PFSK-1 (cell line): ENCODE results near the gene NACAD.

ENCODE experiments used
- FOXP2 ChIP-seq: optimal IDR thresholded peaks from 2 replicates; pipeline ENCODE3; 2011; ENCODE audit warnings: borderline replicate concordance, control low read depth, inconsistent platforms; ENCODE audit not compliant: insufficient read depth; ENCODE audit errors: extremely low read length, extremely low read depth
- POLR2AphosphoS5 ChIP-seq: IDR thresholded peaks from 2 replicates; pipeline ENCODE4 v1.6.1; 2012; ENCODE audit warnings: low read depth, mild to moderate bottlenecking, control low read depth, low read length, moderate library complexity
- SIN3A ChIP-seq: IDR thresholded peaks from 2 replicates; pipeline ENCODE4 v1.6.1; 2012; ENCODE audit warnings: mild to moderate bottlenecking, low read length, moderate library complexity, borderline replicate concordance; ENCODE audit not compliant: insufficient read depth
- TAF1 ChIP-seq: IDR thresholded peaks from 2 replicates; pipeline ENCODE4 v1.6.1; 2012; ENCODE audit warnings: low read length, control low read depth, borderline replicate concordance; ENCODE audit not compliant: insufficient read depth
- TF ChIP-seq, protein P1 (sequence below), 2 experiments: IDR thresholded peaks; 2 replicates each; pipeline versions ENCODE4 v1.6.1 to v1.8.0; 2011 to 2012; ENCODE audit warnings: low read depth in 2 of 2, low read length in 2 of 2, control low read depth in 1 of 2, inconsistent platforms in 1 of 2, mild to moderate bottlenecking in 1 of 2, moderate library complexity in 1 of 2; ENCODE audit not compliant: insufficient read depth in 1 of 2

NACAD gene

DNA sequence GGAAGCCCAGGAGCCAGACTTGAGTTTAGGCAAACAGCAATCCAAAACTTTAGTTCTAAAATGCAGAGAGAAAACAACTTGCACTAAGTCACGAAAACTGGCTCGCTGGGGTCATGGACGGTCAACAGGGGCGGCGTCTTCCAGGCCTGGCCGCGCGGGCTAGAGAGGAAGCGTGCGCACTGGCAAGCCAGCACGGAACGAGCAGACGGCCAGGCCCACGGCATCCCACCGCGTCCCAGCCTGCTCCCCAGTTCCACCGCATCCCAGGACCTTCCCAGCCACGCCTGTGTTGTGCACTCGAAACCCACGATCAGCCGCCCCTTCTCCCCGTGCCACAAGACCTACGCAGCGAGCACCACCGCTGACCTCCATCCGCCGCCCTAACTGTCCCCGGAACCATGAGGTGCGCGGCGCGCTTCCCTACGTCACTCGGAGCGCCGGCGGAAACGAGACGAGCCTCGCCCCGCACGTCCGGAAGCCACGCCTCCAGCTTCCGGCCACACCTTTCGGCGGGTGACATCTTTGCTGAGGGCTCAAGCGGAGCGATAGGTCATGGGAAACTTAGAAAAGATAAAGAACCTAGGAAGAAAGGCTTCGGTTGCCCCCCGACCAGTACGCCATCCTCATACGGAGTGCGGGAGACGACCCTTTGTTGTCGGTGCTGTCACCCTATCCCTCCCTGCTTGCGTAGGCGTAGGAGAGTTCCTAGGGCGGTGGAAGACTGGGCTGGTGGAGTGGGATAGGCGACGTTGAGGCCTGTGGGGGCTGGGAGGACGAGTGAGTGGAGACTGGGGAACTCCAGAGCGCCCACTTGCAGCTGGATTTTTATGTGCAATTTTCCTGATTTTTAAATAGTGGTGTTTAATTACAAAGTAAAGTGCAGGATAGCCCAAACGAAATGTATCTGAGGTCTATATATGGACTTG, 22.8 kb upstream of the NACAD start, which contains the start of gene TBRG4:
TSS of gene TBRG4 (minus strand) at position 400 of the 926 bp plus-strand sequence. CDS start 2,460 bp downstream, outside the sequence.
- TF ChIP-seq SIN3A = peak; percentile 92
- TF ChIP-seq TAF1 = peak; percentile 97
- TF ChIP-seq POLR2AphosphoS5 = peak; percentile 98
- TF ChIP-seq FOXP2 = peak; percentile 81
- TF ChIP-seq, protein P1, sequence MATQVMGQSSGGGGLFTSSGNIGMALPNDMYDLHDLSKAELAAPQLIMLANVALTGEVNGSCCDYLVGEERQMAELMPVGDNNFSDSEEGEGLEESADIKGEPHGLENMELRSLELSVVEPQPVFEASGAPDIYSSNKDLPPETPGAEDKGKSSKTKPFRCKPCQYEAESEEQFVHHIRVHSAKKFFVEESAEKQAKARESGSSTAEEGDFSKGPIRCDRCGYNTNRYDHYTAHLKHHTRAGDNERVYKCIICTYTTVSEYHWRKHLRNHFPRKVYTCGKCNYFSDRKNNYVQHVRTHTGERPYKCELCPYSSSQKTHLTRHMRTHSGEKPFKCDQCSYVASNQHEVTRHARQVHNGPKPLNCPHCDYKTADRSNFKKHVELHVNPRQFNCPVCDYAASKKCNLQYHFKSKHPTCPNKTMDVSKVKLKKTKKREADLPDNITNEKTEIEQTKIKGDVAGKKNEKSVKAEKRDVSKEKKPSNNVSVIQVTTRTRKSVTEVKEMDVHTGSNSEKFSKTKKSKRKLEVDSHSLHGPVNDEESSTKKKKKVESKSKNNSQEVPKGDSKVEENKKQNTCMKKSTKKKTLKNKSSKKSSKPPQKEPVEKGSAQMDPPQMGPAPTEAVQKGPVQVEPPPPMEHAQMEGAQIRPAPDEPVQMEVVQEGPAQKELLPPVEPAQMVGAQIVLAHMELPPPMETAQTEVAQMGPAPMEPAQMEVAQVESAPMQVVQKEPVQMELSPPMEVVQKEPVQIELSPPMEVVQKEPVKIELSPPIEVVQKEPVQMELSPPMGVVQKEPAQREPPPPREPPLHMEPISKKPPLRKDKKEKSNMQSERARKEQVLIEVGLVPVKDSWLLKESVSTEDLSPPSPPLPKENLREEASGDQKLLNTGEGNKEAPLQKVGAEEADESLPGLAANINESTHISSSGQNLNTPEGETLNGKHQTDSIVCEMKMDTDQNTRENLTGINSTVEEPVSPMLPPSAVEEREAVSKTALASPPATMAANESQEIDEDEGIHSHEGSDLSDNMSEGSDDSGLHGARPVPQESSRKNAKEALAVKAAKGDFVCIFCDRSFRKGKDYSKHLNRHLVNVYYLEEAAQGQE (IDR thresholded peaks at IDR 0.05; ENCODE audit: insufficient read depth in 1 of 2, low read depth in 2 of 2, low read length in 2 of 2) = peak; percentile 52 to 55; a peak in 3 of 4 replicates

DNA sequence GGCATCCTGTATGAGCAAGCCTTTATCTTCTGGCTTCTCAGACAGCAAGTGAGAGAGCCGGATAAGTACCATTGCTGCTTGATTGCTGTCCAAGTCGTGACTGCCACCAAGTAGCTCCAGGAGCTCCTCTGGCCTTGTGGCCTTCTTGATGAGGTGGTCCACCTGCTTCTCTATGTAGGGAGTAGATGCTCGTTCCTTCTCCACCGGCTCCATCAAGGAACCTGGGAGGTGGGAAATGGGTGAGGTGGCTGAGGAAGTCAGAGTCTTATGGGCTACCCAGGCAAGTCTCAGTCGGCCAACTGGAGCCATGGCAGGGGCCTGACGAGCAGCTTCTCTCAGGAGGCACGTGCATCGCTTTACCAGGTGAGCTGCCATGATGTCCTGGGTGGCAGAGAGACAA, 20.1 kb upstream of the NACAD start:
- TF ChIP-seq TAF1 (no peak), FOXP2 (no peak), SIN3A (no peak), POLR2AphosphoS5 (no peak)
- TF ChIP-seq, protein P1 (IDR thresholded peaks at IDR 0.05; ENCODE audit: insufficient read depth in 1 of 2, low read depth in 2 of 2, low read length in 2 of 2) = no peak

DNA sequence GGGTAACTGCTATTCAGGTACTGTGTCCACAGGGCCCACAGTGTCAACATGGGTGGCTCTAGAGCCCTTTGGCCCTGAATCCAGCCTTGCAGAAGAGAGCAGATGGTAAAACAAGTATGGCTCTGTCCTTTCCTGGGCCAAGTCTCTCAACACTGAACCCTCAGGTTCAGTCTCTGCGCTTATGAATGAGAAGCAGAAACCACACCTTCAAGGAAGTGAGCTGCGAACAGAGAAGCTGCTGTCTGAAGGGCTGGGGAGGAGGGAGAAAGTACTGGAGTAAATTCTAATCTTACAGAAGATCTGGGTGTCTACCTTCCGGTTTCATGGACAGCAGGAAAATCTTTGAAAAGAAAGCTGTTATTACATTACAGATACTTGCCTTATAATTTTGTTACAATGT, 18.6 kb upstream of the NACAD start:
- TF ChIP-seq, protein P1 (IDR thresholded peaks at IDR 0.05; ENCODE audit: insufficient read depth in 1 of 2, low read depth in 2 of 2, low read length in 2 of 2) = no peak
- TF ChIP-seq TAF1 = no peak
- no peak for TF ChIP-seq SIN3A
- no peak for TF ChIP-seq POLR2AphosphoS5
- no peak for TF ChIP-seq FOXP2

DNA sequence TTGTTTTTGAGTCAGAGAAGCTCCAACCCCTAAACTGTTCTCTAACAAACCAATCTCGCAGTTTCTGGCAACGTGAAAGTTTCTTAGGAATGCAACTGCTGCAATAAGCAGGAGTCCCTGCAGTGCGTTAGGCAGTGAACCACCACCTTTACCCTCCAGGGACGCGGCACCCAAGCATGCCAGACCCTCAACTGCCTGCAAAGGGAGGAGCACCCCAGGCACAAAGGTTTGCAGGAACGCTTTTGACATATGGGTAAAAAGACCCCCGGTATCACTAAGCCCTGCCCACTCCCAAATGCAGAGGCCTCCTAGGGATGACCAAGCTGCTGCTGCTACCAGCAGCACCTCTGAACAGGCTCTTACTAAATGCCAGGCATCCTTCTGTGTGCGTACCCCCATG, 18.1 kb upstream of the NACAD start:
- TF ChIP-seq FOXP2 (no peak), TAF1 (no peak), SIN3A (no peak), POLR2AphosphoS5 (no peak)
- TF ChIP-seq, protein P1 (IDR thresholded peaks at IDR 0.05; ENCODE audit: insufficient read depth in 1 of 2, low read depth in 2 of 2, low read length in 2 of 2) = no peak
